ENCODE results near the gene PML. TPM values are rescaled to one million over a fixed set of nuclear protein-coding genes. Genes with fewer than 3 reads are reported as not detected.

The PML gene
- total and polyA plus RNA-seq, 9 of the 15 experiments (the other 6 are each of a cell fraction or from before 2014, with no cell fraction given), result 5.0 to 50.7 (median 10.1) TPM

DNA sequence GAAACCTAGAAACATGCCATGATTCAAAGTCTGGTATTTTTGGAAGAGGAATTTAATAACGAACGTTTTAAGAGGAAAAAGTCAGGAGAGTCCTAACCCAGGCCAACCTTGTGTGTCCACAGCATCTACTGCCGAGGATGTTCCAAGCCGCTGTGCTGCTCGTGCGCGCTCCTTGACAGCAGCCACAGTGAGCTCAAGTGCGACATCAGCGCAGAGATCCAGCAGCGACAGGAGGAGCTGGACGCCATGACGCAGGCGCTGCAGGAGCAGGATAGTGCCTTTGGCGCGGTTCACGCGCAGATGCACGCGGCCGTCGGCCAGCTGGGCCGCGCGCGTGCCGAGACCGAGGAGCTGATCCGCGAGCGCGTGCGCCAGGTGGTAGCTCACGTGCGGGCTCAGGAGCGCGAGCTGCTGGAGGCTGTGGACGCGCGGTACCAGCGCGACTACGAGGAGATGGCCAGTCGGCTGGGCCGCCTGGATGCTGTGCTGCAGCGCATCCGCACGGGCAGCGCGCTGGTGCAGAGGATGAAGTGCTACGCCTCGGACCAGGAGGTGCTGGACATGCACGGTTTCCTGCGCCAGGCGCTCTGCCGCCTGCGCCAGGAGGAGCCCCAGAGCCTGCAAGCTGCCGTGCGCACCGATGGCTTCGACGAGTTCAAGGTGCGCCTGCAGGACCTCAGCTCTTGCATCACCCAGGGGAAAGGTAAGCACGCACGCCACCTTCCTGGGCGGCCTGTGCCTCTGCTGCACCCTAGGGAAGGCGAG, 28.4 kb downstream of the PML start:
- no TSS peak for BruUV-seq (replicated peaks)
- POLR2A ChIA-PET, result interaction anchor here (0.8 kb wide), 1 partner anchor 16 kb away, joined by 4 read pairs; no protein-coding TSS in a partner anchor
- peaks cover 67% of the 10 kb centered on the region for H3K36me3 ChIP-seq (ENCODE audit: control insufficient read depth, insufficient read depth, low read length)
- no peak overlapping the region for H3K4me3 ChIP-seq
- CTCF ChIA-PET (ENCODE audit: low intra/inter-chr PET ratio), result no interaction called here
- WGBS (ENCODE audit: insufficient coverage, low coverage, missing lambda C conversion rate), result 95% methylated on average over 34 of the region's 66 CpGs
- peaks cover 9% of the 10 kb centered on the region; the same call in 1 of the 3 replicates for H3K79me2 ChIP-seq (ENCODE audit: control insufficient read depth, insufficient read depth, low read length)
- no peak overlapping the region for H3K9ac ChIP-seq (ENCODE audit: insufficient read depth in 1 of 2, low read depth in 2 of 2, low read length in 2 of 2)
- H3K9me3 ChIP-seq (replicated peaks; ENCODE audit: control insufficient read depth, insufficient read depth, low read depth, low read length), result no peaks in the 10 kb centered on the region
- no peaks in the 10 kb centered on the region for H3K9me1 ChIP-seq (ENCODE audit: control insufficient read depth, insufficient read depth, low read length)
- ATAC-seq (no peak), DNase-seq (ENCODE audit: extremely low read depth in 1 of 4, low spot score in 3 of 4) (no peak), FAIRE-seq (no peak)
- H3K4me2 ChIP-seq (ENCODE audit: insufficient read depth, low read length), result no peak overlapping the region
- H4K20me1 ChIP-seq (replicated peaks; ENCODE audit: control insufficient read depth, insufficient read depth, low read length), result no peaks in the 10 kb centered on the region; the same call in none of the 2 replicates
- in situ Hi-C loops (cut with MboI), result no loop called here
- H2AFZ ChIP-seq (ENCODE audit: low read depth, low read length), result no peak overlapping the region
- intact Hi-C loops (cut with micrococcal nuclease), result no loop called here
- no peak overlapping the region for H3K27ac ChIP-seq (ENCODE audit: extremely low read depth, low read depth, low read length)
- TF ChIP-seq, protein P1, sequence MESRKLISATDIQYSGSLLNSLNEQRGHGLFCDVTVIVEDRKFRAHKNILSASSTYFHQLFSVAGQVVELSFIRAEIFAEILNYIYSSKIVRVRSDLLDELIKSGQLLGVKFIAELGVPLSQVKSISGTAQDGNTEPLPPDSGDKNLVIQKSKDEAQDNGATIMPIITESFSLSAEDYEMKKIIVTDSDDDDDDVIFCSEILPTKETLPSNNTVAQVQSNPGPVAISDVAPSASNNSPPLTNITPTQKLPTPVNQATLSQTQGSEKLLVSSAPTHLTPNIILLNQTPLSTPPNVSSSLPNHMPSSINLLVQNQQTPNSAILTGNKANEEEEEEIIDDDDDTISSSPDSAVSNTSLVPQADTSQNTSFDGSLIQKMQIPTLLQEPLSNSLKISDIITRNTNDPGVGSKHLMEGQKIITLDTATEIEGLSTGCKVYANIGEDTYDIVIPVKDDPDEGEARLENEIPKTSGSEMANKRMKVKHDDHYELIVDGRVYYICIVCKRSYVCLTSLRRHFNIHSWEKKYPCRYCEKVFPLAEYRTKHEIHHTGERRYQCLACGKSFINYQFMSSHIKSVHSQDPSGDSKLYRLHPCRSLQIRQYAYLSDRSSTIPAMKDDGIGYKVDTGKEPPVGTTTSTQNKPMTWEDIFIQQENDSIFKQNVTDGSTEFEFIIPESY (CRISPR knock-in tag; IDR thresholded peaks at IDR 0.05), result peak; percentile 89
- TF ChIP-seq NR2F6 (CRISPR knock-in tag; IDR thresholded peaks at IDR 0.05) (no peak), POLR2G (IDR thresholded peaks at IDR 0.05; ENCODE audit: low read depth, low read length) (0 out of 2 replicates have a peak, but pooled peaks have one; percentile 24)
- H3K4me1 ChIP-seq (replicated peaks in 1 of 2; ENCODE audit: control insufficient read depth in 2 of 2, insufficient read depth in 2 of 2, low read length in 2 of 2), result no peaks in the 10 kb centered on the region
- no peaks in the 10 kb centered on the region for H3K27me3 ChIP-seq (ENCODE audit: control insufficient read depth in 2 of 2, insufficient read depth in 2 of 2, low read length in 2 of 2)

Measured in K562 (cell line).